ENCODE data around the gene ROR2.

GRCh38 chr9:91852801-91853347, 97.2 kb downstream of the ROR2 start:
- no peak for TF ChIP-seq CTCF (conservative IDR thresholded peaks at IDR 0.05 in 1 of 2, IDR thresholded peaks at IDR 0.05 in 1 of 2; ENCODE audit: extremely low read depth in 1 of 2, insufficient read depth in 1 of 2, low read depth in 1 of 2, low read length in 2 of 2)
- no peak for TF ChIP-seq EZH2 (IDR thresholded peaks at IDR 0.05; ENCODE audit: borderline replicate concordance, low read length)

Measured in mammary epithelial cell (primary cell).